MCF 10A (cell line): ENCODE results near the gene KRTAP5-6. TPM values are rescaled to one million over a fixed set of nuclear protein-coding genes. Genes with fewer than 3 reads are reported as not detected.

Source experiments
- BruUV-seq: library from RNA; stranded (reverse); fragments of 400-500 nt; replicated peaks from 2 replicates; lab custom pipeline; 2021; lab: Mats Ljungman, UMichigan
- CTCF ChIA-PET: fragments of 300-600 bp; sonication (Branson Sonifier 250); formaldehyde crosslinking; extraction: SDS; loops from one replicate; lab custom pipeline; 2021; ENCODE audit warnings: antibody characterized with exemption, inconsistent platforms; lab: Yijun Ruan, JAX
- POLR2A ChIA-PET: fragments of 300-600, 350-650 bp; sonication (Branson Sonifier 250); formaldehyde crosslinking; extraction: SDS; loops from one replicate; lab custom pipeline; 2020; ENCODE audit warnings: antibody characterized with exemption, inconsistent platforms; lab: Yijun Ruan, JAX
- DNase-seq: peaks from one replicate; pipeline ENCODE4 v3.0.0-alpha.2; 2018; ENCODE audit not compliant: unreplicated experiment
- H3K27ac Mint-ChIP-seq: one replicate; pipeline ENCODE4 v1.8.0; 2022; ENCODE audit warnings: mild to moderate bottlenecking, low read depth, mixed read lengths; ENCODE audit not compliant: unreplicated experiment
- H3K27me3 Mint-ChIP-seq: one replicate; pipeline ENCODE4 v1.8.0; 2022; ENCODE audit warnings: mixed read lengths; ENCODE audit not compliant: insufficient read depth, unreplicated experiment
- H3K36me3 Mint-ChIP-seq: one replicate; pipeline ENCODE4 v1.8.0; 2022; ENCODE audit warnings: mild to moderate bottlenecking, moderate library complexity, mixed read lengths; ENCODE audit not compliant: insufficient read depth, unreplicated experiment
- H3K4me1 Mint-ChIP-seq: one replicate; pipeline ENCODE4 v1.8.0; 2022; ENCODE audit warnings: mixed read lengths; ENCODE audit not compliant: insufficient read depth, unreplicated experiment
- H3K4me3 Mint-ChIP-seq: one replicate; pipeline ENCODE4 v1.8.0; 2022; ENCODE audit warnings: mild to moderate bottlenecking, moderate library complexity, mixed read lengths; ENCODE audit not compliant: unreplicated experiment
- H3K9me3 Mint-ChIP-seq: one replicate; pipeline ENCODE4 v1.8.0; 2022; ENCODE audit warnings: mixed read lengths; ENCODE audit not compliant: unreplicated experiment
- CTCF ChIP-seq: fragments of 200-600 bp; IDR thresholded peaks from one replicate; pipeline ENCODE4 v1.8.0; 2022; ENCODE audit warnings: antibody characterized with exemption, mild to moderate bottlenecking; ENCODE audit not compliant: unreplicated experiment
- intact Hi-C: fragments of 100-400 bp; cut with micrococcal nuclease; formaldehyde crosslinking; loops from 2 replicates; pipeline ENCODE4 v1.14.1; 2022
- total RNA-seq: library from RNA; stranded (reverse); gene quantifications from 2 replicates; pipeline ENCODE4 v1.2.3, GENCODE V29; 2022

KRTAP5-6 gene
- total RNA-seq, 1 experiment from 2014 or later = not detected

- H3K4me3 Mint-ChIP-seq = no peak overlapping the region
- DNase-seq = no peak
- ChIA-PET CTCF (interaction anchor here (0.6 to 10.0 kb wide), 11 partner anchors 10 to 502 kb away, joined by 3 to 165 read pairs (median 6); partner anchors contain the start of gene SYT8), POLR2A (interaction anchor here (0.5 kb wide), 1 partner anchor 69 kb away, joined by 3 read pairs; no protein-coding TSS in a partner anchor)
- intact Hi-C loops = loop anchor here (5.0 kb wide), 1 partner anchor 42 kb away; no protein-coding TSS in a partner anchor
- peaks cover 6% of the 10 kb centered on the region for H3K36me3 Mint-ChIP-seq
- no peaks in the 10 kb centered on the region for H3K9me3 Mint-ChIP-seq
- H3K27me3 Mint-ChIP-seq = peaks cover 16% of the 10 kb centered on the region
- no peak overlapping the region for H3K27ac Mint-ChIP-seq
- no peak for TF ChIP-seq CTCF
- no TSS peak for BruUV-seq
- peaks cover 4% of the 10 kb centered on the region for H3K4me1 Mint-ChIP-seq
Measured at GRCh38 chr11:1650034-1650917, 46.7 kb upstream of the KRTAP5-6 start.

- CTCF ChIA-PET = interaction anchor here (0.6 to 10.0 kb wide), 11 partner anchors 11 to 502 kb away, joined by 3 to 165 read pairs (median 6); partner anchors contain the start of gene SYT8
- Mint-ChIP-seq H3K4me3 (no peak overlapping the region), H3K9me3 (no peaks in the 10 kb centered on the region)
Measured at GRCh38 chr11:1650918-1651262, 46.1 kb upstream of the KRTAP5-6 start.

GRCh38 chr11:1651411-1651980 is 45.5 kb upstream of the KRTAP5-6 start:
- H3K4me3 Mint-ChIP-seq = no peak overlapping the region
- peaks cover 14% of the 10 kb centered on the region for H3K27me3 Mint-ChIP-seq
- no peak for TF ChIP-seq CTCF

More at GRCh38 chr11:1650918-1651262, 46.1 kb upstream of the KRTAP5-6 start:
- POLR2A ChIA-PET = interaction anchor here (2.4 kb wide), 1 partner anchor 43 kb away, joined by 7 read pairs; no protein-coding TSS in a partner anchor
- intact Hi-C loops = loop anchor here (5.0 kb wide), 1 partner anchor 41 kb away; no protein-coding TSS in a partner anchor
- no peak for DNase-seq
- H3K36me3 Mint-ChIP-seq = peaks cover 6% of the 10 kb centered on the region
- H3K4me1 Mint-ChIP-seq = peaks cover 4% of the 10 kb centered on the region
- TF ChIP-seq CTCF = no peak
- H3K27me3 Mint-ChIP-seq = peaks cover 14% of the 10 kb centered on the region
- no peak overlapping the region for H3K27ac Mint-ChIP-seq
- BruUV-seq = no TSS peak

More at GRCh38 chr11:1651411-1651980, 45.5 kb upstream of the KRTAP5-6 start:
- ChIA-PET POLR2A (interaction anchor here (2.4 kb wide), 1 partner anchor 42 kb away, joined by 7 read pairs; no protein-coding TSS in a partner anchor), CTCF (interaction anchor here (0.6 to 10.0 kb wide), 16 partner anchors 11 to 501 kb away, joined by 3 to 165 read pairs (median 6); partner anchors contain the start of gene SYT8)
- BruUV-seq = no TSS peak
- Mint-ChIP-seq H3K9me3 (no peaks in the 10 kb centered on the region), H3K36me3 (peaks cover 6% of the 10 kb centered on the region), H3K4me1 (peaks cover 4% of the 10 kb centered on the region), H3K27ac (no peak overlapping the region)
- intact Hi-C loops = loop anchor here (5.0 kb wide), 1 partner anchor 41 kb away; no protein-coding TSS in a partner anchor
- no peak for DNase-seq
